H9 (cell line): Measurements from ENCODE around the gene CCKAR. TPM values are rescaled to one million over a fixed set of nuclear protein-coding genes. Genes with fewer than 3 reads are reported as not detected.

Experiments
- DNase-seq: peaks from one replicate; pipeline ENCODE4 v3.0.0-alpha.2; 2017
- H2AFZ ChIP-seq: one replicate; pipeline ENCODE4 v1.6.1; 2013; ENCODE audit warnings: mild to moderate bottlenecking, low read length, control low read depth, moderate library complexity
- H2AK5ac ChIP-seq: 2 replicates; pipeline ENCODE4 v1.6.1; 2013; ENCODE audit warnings: low read length, control low read depth, mixed read lengths; ENCODE audit not compliant: insufficient read length
- H2BK120ac ChIP-seq: one replicate; pipeline ENCODE4 v1.6.1; 2013; ENCODE audit warnings: low read depth, mild to moderate bottlenecking, low read length, control low read depth, inconsistent platforms; ENCODE audit not compliant: poor library complexity, severe bottlenecking
- H2BK12ac ChIP-seq: 2 replicates; pipeline ENCODE4 v1.6.1; 2013; ENCODE audit warnings: low read length, control low read depth, mixed read lengths, low read depth; ENCODE audit not compliant: insufficient read length
- H2BK15ac ChIP-seq: 2 replicates; pipeline ENCODE4 v1.6.1; 2013; ENCODE audit warnings: low read depth, low read length, control low read depth
- H2BK20ac ChIP-seq: one replicate; pipeline ENCODE4 v1.6.1; 2013; ENCODE audit warnings: low read depth, mild to moderate bottlenecking, low read length, control low read depth, inconsistent platforms; ENCODE audit not compliant: poor library complexity, severe bottlenecking
- H2BK5ac ChIP-seq: 2 replicates; pipeline ENCODE4 v1.6.1; 2013; ENCODE audit warnings: low read length, control low read depth, mixed read lengths; ENCODE audit not compliant: insufficient read length
- H3K14ac ChIP-seq: 2 replicates; pipeline ENCODE4 v1.6.1; 2013; ENCODE audit warnings: low read length, control low read depth; ENCODE audit not compliant: insufficient read depth
- H3K18ac ChIP-seq: 2 replicates; pipeline ENCODE4 v1.6.1; 2013; ENCODE audit warnings: low read depth, mild to moderate bottlenecking, mixed read lengths, low read length, control low read depth; ENCODE audit not compliant: insufficient read length
- H3K23ac ChIP-seq: 2 replicates; pipeline ENCODE4 v1.6.1; 2013; ENCODE audit warnings: low read length, control low read depth, mixed read lengths, low read depth; ENCODE audit not compliant: insufficient read length
- H3K23me2 ChIP-seq: 2 replicates; pipeline ENCODE4 v1.6.1; 2013; ENCODE audit warnings: low read depth, mild to moderate bottlenecking, mixed read lengths, low read length, control low read depth; ENCODE audit not compliant: insufficient read length, poor library complexity, severe bottlenecking
- H3K27ac ChIP-seq: 2 replicates; pipeline ENCODE4 v1.5.1; 2013; ENCODE audit warnings: low read length, control low read depth, mixed read lengths, low read depth; ENCODE audit not compliant: insufficient read length
- H3K27me3 ChIP-seq: 2 replicates; pipeline ENCODE4 v1.6.1; 2013; ENCODE audit warnings: low read length, control low read depth, inconsistent platforms; ENCODE audit not compliant: insufficient read depth
- H3K4ac ChIP-seq: 2 replicates; pipeline ENCODE4 v1.6.1; 2013; ENCODE audit warnings: low read depth, mild to moderate bottlenecking, control low read depth, inconsistent platforms, low read length, moderate library complexity
- H3K4me1 ChIP-seq: 2 replicates; pipeline ENCODE4 v1.6.1; 2013; ENCODE audit warnings: low read length, control low read depth, inconsistent platforms; ENCODE audit not compliant: insufficient read depth
- H3K4me2 ChIP-seq: 2 replicates; pipeline ENCODE4 v1.6.1; 2013; ENCODE audit warnings: low read length, control low read depth, mixed read lengths; ENCODE audit not compliant: insufficient read length, insufficient read depth
- H3K56ac ChIP-seq: 2 replicates; pipeline ENCODE4 v1.6.1; 2013; ENCODE audit warnings: low read depth, mild to moderate bottlenecking, mixed read lengths, low read length, control low read depth; ENCODE audit not compliant: insufficient read length
- H3K79me1 ChIP-seq: 2 replicates; pipeline ENCODE4 v1.6.1; 2013; ENCODE audit warnings: low read depth, mild to moderate bottlenecking, moderate library complexity, low read length, control low read depth, inconsistent platforms; ENCODE audit not compliant: insufficient read depth, poor library complexity, severe bottlenecking
- H3K79me2 ChIP-seq: 2 replicates; pipeline ENCODE4 v1.6.1; 2013; ENCODE audit warnings: low read length, control low read depth, inconsistent platforms; ENCODE audit not compliant: insufficient read depth
- H3K9ac ChIP-seq: 2 replicates; pipeline ENCODE4 v1.6.1; 2013; ENCODE audit warnings: low read length, control low read depth, mixed read lengths; ENCODE audit not compliant: insufficient read length; ENCODE audit errors: extremely low read depth
- H3K9me3 ChIP-seq: one replicate; pipeline ENCODE4 v1.6.1; 2013; ENCODE audit warnings: low read depth, low read length, inconsistent platforms; ENCODE audit not compliant: control insufficient read depth
- H3T11ph ChIP-seq: one replicate; pipeline ENCODE4 v1.6.1; 2013; ENCODE audit warnings: mild to moderate bottlenecking, low read length, control low read depth, inconsistent platforms
- H4K20me1 ChIP-seq: one replicate; pipeline ENCODE4 v1.6.1; 2013; ENCODE audit not compliant: control insufficient read depth, insufficient read length, insufficient read depth
- H4K5ac ChIP-seq: 2 replicates; pipeline ENCODE4 v1.6.1; 2013; ENCODE audit warnings: low read depth, mild to moderate bottlenecking, mixed read lengths, low read length, control low read depth; ENCODE audit not compliant: insufficient read length
- H4K8ac ChIP-seq: replicated peaks from 2 replicates; pipeline ENCODE4 v1.6.1; 2013; ENCODE audit warnings: low read length, control low read depth, mixed read lengths, low read depth; ENCODE audit not compliant: insufficient read length
- H4K91ac ChIP-seq: 2 replicates; pipeline ENCODE4 v1.6.1; 2013; ENCODE audit warnings: low read depth, mild to moderate bottlenecking, moderate library complexity, mixed read lengths, low read length, control low read depth; ENCODE audit not compliant: insufficient read length
- H3K27ac Mint-ChIP-seq, 3 experiments: 2 replicates in 2 of 3; 3 replicates in 1 of 3; pipeline ENCODE4 v1.8.0; 2020 to 2021; ENCODE audit warnings: mixed read lengths in 3 of 3, mild to moderate bottlenecking in 1 of 3, moderate library complexity in 1 of 3
- H3K27me3 Mint-ChIP-seq: 2 replicates; pipeline ENCODE4 v1.8.0; 2021; ENCODE audit warnings: low read depth, mild to moderate bottlenecking, moderate library complexity, mixed read lengths
- H3K36me3 Mint-ChIP-seq, 3 experiments: 2 replicates in 2 of 3; 3 replicates in 1 of 3; pipeline ENCODE4 v1.8.0; 2020 to 2021; ENCODE audit warnings: low read depth in 3 of 3, mixed read lengths in 3 of 3; ENCODE audit not compliant: insufficient read depth in 1 of 3
- H3K4me1 Mint-ChIP-seq, 2 experiments: 2 replicates each; pipeline ENCODE4 v1.8.0; 2020; ENCODE audit warnings: mixed read lengths in 2 of 2
- H3K4me3 Mint-ChIP-seq, 2 experiments: 2 replicates in 1 of 2; 3 replicates in 1 of 2; pipeline ENCODE4 v1.8.0; 2020 to 2021; ENCODE audit warnings: mild to moderate bottlenecking in 2 of 2, mixed read lengths in 2 of 2, moderate library complexity in 1 of 2
- H3K9me3 Mint-ChIP-seq, 2 experiments: 2 replicates in 1 of 2; 3 replicates in 1 of 2; pipeline ENCODE4 v1.8.0; 2020; ENCODE audit warnings: mild to moderate bottlenecking in 2 of 2, mixed read lengths in 2 of 2, moderate library complexity in 1 of 2
- CTCF ChIP-seq: fragments of 200-600 bp; sonication (generic); conservative IDR thresholded peaks from 3 replicates; pipeline ENCODE4 v1.8.0; 2021; ENCODE audit warnings: antibody characterized with exemption, mild to moderate bottlenecking
- WGBS: extraction: QIAGEN DNeasy Blood & Tissue Kit; methylation state at CpG from one replicate; pipeline ENCODE4 v1.1.7; 2013; ENCODE audit warnings: missing lambda C conversion rate, low lambda C conversion rate, mixed read lengths; ENCODE audit not compliant: insufficient read length; ENCODE audit errors: extremely low coverage; 5-methylcytosine and 5-hydroxymethylcytosine counted together
- total RNA-seq: library from RNA; stranded (reverse); gene quantifications from 2 replicates; pipeline ENCODE4 v1.2.1, GENCODE V29; 2021

Gene CCKAR
- total RNA-seq, 1 experiment from 2014 or later, result not detected

- Histone ChIP-seq H3K9me3 (no peaks in the 10 kb centered on the region), H3K27ac (no peak overlapping the region), H3T11ph (no peak overlapping the region), H2AFZ (no peak overlapping the region), H3K9ac (no peak overlapping the region), H3K79me2 (no peaks in the 10 kb centered on the region), H3K79me1 (no peaks in the 10 kb centered on the region), H3K23ac (no peak overlapping the region), H3K56ac (no peak overlapping the region), H2BK20ac (no peak overlapping the region), H4K20me1 (no peaks in the 10 kb centered on the region), H2BK12ac (no peak overlapping the region), H4K8ac (no peak overlapping the region), H3K23me2 (no peaks in the 10 kb centered on the region), H3K4ac (no peak overlapping the region), H2BK15ac (no peak overlapping the region), H4K5ac (no peak overlapping the region), H3K4me2 (no peak overlapping the region), H3K4me1 (no peaks in the 10 kb centered on the region), H2AK5ac (no peak overlapping the region), H2BK5ac (no peak overlapping the region), H2BK120ac (no peak overlapping the region), H3K18ac (no peak overlapping the region), H4K91ac (no peak overlapping the region), H3K14ac (no peak overlapping the region), H3K27me3 (no peaks in the 10 kb centered on the region)
- no peaks in the 10 kb centered on the region for H3K4me1 Mint-ChIP-seq
- no peak for TF ChIP-seq CTCF
- H3K27ac Mint-ChIP-seq, result peak overlapping the region in 1 of 3 experiments; percentile 24; a peak in 1 of 7 replicates
- no CpG with 5 or more reads among the region's 2 CpGs for WGBS
- H3K36me3 Mint-ChIP-seq, result no peaks in the 10 kb centered on the region
- H3K27me3 Mint-ChIP-seq, result no peaks in the 10 kb centered on the region
- no peak for DNase-seq
- H3K4me3 Mint-ChIP-seq, result no peak overlapping the region
- H3K9me3 Mint-ChIP-seq, result no peaks in the 10 kb centered on the region; a peak in 1 of 5 replicates
Measured at GRCh38 chr4:26515936-26516335, 25.7 kb upstream of the CCKAR start.
